Endodermal cell (in vitro differentiated cells): Measurements from ENCODE around the gene WNK2. TPM values are rescaled to one million over a fixed set of nuclear protein-coding genes. Genes with fewer than 3 reads are reported as not detected.

Experiments used
- DNase-seq: peaks from one replicate; pipeline ENCODE4 v3.0.0-alpha.2; 2017
- H3K27ac ChIP-seq: 2 replicates; pipeline ENCODE4 v1.5.1; 2013; ENCODE audit warnings: mild to moderate bottlenecking, low read depth, low read length, moderate library complexity
- H3K27me3 ChIP-seq: 2 replicates; pipeline ENCODE4 v1.6.1; 2013; ENCODE audit warnings: mild to moderate bottlenecking, low read length, moderate library complexity; ENCODE audit not compliant: insufficient read depth, control insufficient read depth, poor library complexity, severe bottlenecking
- H3K36me3 ChIP-seq: 2 replicates; pipeline ENCODE4 v1.7.0; 2013; ENCODE audit warnings: mild to moderate bottlenecking, low read length, moderate library complexity; ENCODE audit not compliant: control insufficient read depth, insufficient read depth
- H3K4me1 ChIP-seq: one replicate; pipeline ENCODE4 v1.7.0; 2013; ENCODE audit warnings: low read length; ENCODE audit not compliant: control insufficient read depth, insufficient read depth
- H3K4me3 ChIP-seq: 2 replicates; pipeline ENCODE4 v1.5.1; 2013; ENCODE audit warnings: mild to moderate bottlenecking, low read length, moderate library complexity
- H3K9ac ChIP-seq: 2 replicates; pipeline ENCODE4 v1.6.1; 2013; ENCODE audit warnings: mild to moderate bottlenecking, low read length, moderate library complexity; ENCODE audit not compliant: poor library complexity, severe bottlenecking; ENCODE audit errors: extremely low read depth
- H3K9me3 ChIP-seq: 2 replicates; pipeline ENCODE4 v1.6.1; 2013; ENCODE audit warnings: mild to moderate bottlenecking, low read length, moderate library complexity; ENCODE audit not compliant: control insufficient read depth
- H3K27ac Mint-ChIP-seq: 2 replicates; pipeline ENCODE4 v1.8.0; 2020; ENCODE audit warnings: mixed read lengths
- H3K27me3 Mint-ChIP-seq: 2 replicates; pipeline ENCODE4 v1.8.0; 2021; ENCODE audit warnings: mild to moderate bottlenecking, mixed read lengths; ENCODE audit not compliant: insufficient read depth
- H3K36me3 Mint-ChIP-seq: 2 replicates; pipeline ENCODE4 v1.8.0; 2020; ENCODE audit warnings: low read depth, mixed read lengths
- H3K4me1 Mint-ChIP-seq: 2 replicates; pipeline ENCODE4 v1.8.0; 2020; ENCODE audit warnings: mixed read lengths
- H3K4me3 Mint-ChIP-seq: 2 replicates; pipeline ENCODE4 v1.8.0; 2020; ENCODE audit warnings: mild to moderate bottlenecking, moderate library complexity, mixed read lengths
- H3K9me3 Mint-ChIP-seq: 2 replicates; pipeline ENCODE4 v1.8.0; 2020; ENCODE audit warnings: mild to moderate bottlenecking, mixed read lengths
- WGBS, 2 experiments: methylation state at CpG; one replicate each; pipeline versions ENCODE4 v1.1.5 to v1.1.7; 2013; ENCODE audit warnings: missing lambda C conversion rate in 2 of 2, mixed read lengths in 1 of 2; ENCODE audit not compliant: insufficient coverage in 1 of 2, insufficient read length in 1 of 2; 5-methylcytosine and 5-hydroxymethylcytosine counted together
- total RNA-seq, 2 donors: library from RNA; stranded (reverse); fragmentation: NEBNext Ultra II Directional in 1 of 2; extraction: Animal tissue kit (Norgen Biotek cat#: 25700) in 1 of 2; gene quantifications; 2 replicates in 1 of 2; 3 replicates in 1 of 2; pipeline ENCODE4 v1.2.1, GENCODE V29; 2021
- TF ChIP-seq, protein P1 (sequence below): fragments of 200-600 bp; sonication (generic); conservative IDR thresholded peaks from 2 replicates; pipeline ENCODE4 v1.5.0; 2021; ENCODE audit warnings: antibody characterized with exemption, mild to moderate bottlenecking

The WNK2 gene
- total RNA-seq, 2 donors from 2014 or later, result 46.1 to 48.8 TPM

DNA sequence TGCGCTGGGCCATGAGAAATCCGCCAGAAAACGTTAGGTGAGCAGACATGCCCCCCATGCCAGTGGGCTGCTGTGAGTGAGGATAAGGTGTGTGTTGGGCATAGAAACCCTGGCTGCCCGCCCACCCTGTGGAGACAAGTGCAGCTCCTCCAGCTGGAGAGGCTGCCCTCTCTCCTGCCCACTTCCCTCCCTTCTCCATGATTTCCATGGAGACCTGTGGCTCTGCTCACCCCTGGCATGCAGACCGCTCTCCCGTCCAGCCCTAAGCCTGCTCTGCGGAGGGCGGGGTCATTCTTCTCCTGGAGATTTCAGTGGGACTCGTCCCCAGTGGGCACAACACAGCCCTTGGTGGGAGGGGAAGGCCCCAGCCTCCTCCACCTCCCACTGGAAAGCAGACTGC is 134.5 kb downstream of the WNK2 start:
- 77 to 94% methylated on average over 5 to 9 of the region's 9 CpGs for WGBS, 2 experiments
- Mint-ChIP-seq H3K27ac (no peak overlapping the region), H3K4me3 (no peak overlapping the region), H3K4me1 (no peaks in the 10 kb centered on the region), H3K36me3 (peaks cover 12% of the 10 kb centered on the region), H3K27me3 (no peaks in the 10 kb centered on the region), H3K9me3 (no peaks in the 10 kb centered on the region)
- H3K27ac ChIP-seq, result no peak overlapping the region
- no peak overlapping the region for H3K4me3 ChIP-seq
- H3K9ac ChIP-seq, result no peak overlapping the region
- no peaks in the 10 kb centered on the region for H3K9me3 ChIP-seq
- H3K36me3 ChIP-seq, result no peaks in the 10 kb centered on the region
- no peaks in the 10 kb centered on the region for H3K4me1 ChIP-seq
- no peaks in the 10 kb centered on the region for H3K27me3 ChIP-seq
- DNase-seq, result no peak
- TF ChIP-seq, protein P1, sequence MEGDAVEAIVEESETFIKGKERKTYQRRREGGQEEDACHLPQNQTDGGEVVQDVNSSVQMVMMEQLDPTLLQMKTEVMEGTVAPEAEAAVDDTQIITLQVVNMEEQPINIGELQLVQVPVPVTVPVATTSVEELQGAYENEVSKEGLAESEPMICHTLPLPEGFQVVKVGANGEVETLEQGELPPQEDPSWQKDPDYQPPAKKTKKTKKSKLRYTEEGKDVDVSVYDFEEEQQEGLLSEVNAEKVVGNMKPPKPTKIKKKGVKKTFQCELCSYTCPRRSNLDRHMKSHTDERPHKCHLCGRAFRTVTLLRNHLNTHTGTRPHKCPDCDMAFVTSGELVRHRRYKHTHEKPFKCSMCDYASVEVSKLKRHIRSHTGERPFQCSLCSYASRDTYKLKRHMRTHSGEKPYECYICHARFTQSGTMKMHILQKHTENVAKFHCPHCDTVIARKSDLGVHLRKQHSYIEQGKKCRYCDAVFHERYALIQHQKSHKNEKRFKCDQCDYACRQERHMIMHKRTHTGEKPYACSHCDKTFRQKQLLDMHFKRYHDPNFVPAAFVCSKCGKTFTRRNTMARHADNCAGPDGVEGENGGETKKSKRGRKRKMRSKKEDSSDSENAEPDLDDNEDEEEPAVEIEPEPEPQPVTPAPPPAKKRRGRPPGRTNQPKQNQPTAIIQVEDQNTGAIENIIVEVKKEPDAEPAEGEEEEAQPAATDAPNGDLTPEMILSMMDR, result no peak

DNA sequence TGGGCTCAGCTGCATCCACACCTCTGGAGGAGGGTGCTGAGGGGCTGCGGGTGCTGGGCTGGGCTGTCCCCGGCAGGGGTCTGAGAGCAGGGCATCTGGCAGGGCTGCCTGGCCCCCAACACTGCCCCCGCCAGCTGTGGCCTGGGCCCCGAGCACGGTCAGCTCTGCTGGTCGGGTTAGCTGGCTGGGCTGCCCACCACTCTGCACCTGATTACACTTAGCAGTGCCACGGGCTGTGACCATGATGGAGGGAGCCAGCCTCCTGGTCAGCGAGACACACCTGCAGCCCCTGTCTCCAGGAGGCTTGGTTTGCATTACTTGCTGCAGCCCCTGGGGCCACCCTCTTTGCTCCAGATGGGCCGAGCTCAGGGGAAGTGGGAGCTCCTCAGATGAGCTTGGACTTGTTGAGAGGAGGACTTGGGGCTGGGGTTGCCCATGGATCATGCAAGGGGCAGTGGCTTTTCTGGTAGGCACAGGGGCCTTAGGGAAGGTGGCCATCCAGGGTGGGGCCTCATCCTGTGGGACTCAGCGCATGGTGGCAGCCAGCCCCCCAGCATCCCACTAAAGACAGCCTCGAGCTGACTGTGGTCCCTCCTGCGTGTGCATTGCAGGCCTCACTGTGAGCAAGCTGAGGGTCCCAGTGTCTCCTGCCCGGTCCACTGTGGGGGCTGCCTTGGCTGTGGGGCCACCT is 135.5 kb downstream of the WNK2 start:
- Histone ChIP-seq H3K9me3 (no peaks in the 10 kb centered on the region), H3K9ac (no peak overlapping the region), H3K4me3 (no peak overlapping the region), H3K36me3 (no peaks in the 10 kb centered on the region), H3K27me3 (no peaks in the 10 kb centered on the region), H3K4me1 (no peaks in the 10 kb centered on the region), H3K27ac (no peak overlapping the region)
- Mint-ChIP-seq H3K4me3 (no peak overlapping the region), H3K27ac (no peak overlapping the region), H3K9me3 (no peaks in the 10 kb centered on the region), H3K36me3 (peaks cover 12% of the 10 kb centered on the region), H3K27me3 (no peaks in the 10 kb centered on the region), H3K4me1 (no peaks in the 10 kb centered on the region)
- TF ChIP-seq, protein P1, result no peak
- no peak for DNase-seq
- WGBS, 2 experiments, result 90% methylated on average over 8 to 13 of the region's 13 CpGs

DNA sequence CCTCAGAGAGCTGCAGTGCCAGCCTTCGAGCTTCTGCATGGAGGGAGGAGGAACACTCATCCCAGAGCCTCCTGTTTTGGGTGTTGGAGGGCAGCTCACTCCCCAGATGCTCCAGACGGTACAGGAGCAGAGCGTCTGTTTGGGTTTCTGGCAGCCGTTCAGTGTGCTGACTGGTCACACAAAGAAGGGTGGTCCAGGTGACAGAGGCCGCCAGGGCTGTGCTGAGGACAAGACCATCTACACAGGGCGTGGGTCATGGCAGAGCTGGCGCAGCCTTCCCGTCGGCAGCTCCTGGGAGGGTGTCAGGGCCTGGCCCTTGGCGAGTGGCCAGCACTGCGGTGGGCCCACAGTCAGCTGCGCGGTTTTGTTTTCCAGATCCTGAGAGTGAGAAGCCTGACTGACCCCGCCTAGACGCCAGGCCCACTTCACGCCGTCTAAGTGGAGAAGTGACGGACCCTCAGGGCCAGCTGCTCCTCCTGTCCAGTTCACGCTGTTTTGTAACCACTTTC is 136.1 kb downstream of the WNK2 start:
- WGBS, 2 experiments, result 94 to 95% methylated on average over 10 to 19 of the region's 19 CpGs
- H3K27me3 ChIP-seq, result no peaks in the 10 kb centered on the region
- Mint-ChIP-seq H3K9me3 (no peaks in the 10 kb centered on the region), H3K4me3 (no peak overlapping the region), H3K36me3 (peaks cover 15% of the 10 kb centered on the region), H3K27me3 (no peaks in the 10 kb centered on the region), H3K27ac (no peak overlapping the region), H3K4me1 (no peaks in the 10 kb centered on the region)
- peak overlapping the region; percentile 16 for H3K27ac ChIP-seq
- no peaks in the 10 kb centered on the region for H3K4me1 ChIP-seq
- TF ChIP-seq, protein P1, result no peak
- no peak overlapping the region for H3K9ac ChIP-seq
- no peak for DNase-seq
- H3K9me3 ChIP-seq, result no peaks in the 10 kb centered on the region
- H3K4me3 ChIP-seq, result no peak overlapping the region
- H3K36me3 ChIP-seq, result no peaks in the 10 kb centered on the region
